Astrocyte of the cerebellum (primary cell): ENCODE measurements around the gene KIFC3.
A peak's percentile ranks its signal among the peaks of the same experiment; 100 is the strongest.

Experiments used
- DNase-seq: peaks from one replicate; pipeline ENCODE4 v3.0.0-alpha.2; 2011; ENCODE audit warnings: low read depth
- H3K4me3 ChIP-seq: 2 replicates; pipeline ENCODE4 v1.5.1; 2011; ENCODE audit warnings: mild to moderate bottlenecking, low read depth, low read length, moderate library complexity
- in situ Hi-C: cut with HindIII; loops from 2 replicates; pipeline ENCODE4 v1.10.0; 2017; ENCODE audit warnings: low sequenced_read_pairs
- TF ChIP-seq, protein P1 (sequence below): IDR thresholded peaks from 2 replicates; pipeline ENCODE4 v1.5.1; 2012; ENCODE audit warnings: low read length, low read depth, moderate library complexity, mild to moderate bottlenecking; ENCODE audit errors: missing control alignments

The KIFC3 gene

DNA sequence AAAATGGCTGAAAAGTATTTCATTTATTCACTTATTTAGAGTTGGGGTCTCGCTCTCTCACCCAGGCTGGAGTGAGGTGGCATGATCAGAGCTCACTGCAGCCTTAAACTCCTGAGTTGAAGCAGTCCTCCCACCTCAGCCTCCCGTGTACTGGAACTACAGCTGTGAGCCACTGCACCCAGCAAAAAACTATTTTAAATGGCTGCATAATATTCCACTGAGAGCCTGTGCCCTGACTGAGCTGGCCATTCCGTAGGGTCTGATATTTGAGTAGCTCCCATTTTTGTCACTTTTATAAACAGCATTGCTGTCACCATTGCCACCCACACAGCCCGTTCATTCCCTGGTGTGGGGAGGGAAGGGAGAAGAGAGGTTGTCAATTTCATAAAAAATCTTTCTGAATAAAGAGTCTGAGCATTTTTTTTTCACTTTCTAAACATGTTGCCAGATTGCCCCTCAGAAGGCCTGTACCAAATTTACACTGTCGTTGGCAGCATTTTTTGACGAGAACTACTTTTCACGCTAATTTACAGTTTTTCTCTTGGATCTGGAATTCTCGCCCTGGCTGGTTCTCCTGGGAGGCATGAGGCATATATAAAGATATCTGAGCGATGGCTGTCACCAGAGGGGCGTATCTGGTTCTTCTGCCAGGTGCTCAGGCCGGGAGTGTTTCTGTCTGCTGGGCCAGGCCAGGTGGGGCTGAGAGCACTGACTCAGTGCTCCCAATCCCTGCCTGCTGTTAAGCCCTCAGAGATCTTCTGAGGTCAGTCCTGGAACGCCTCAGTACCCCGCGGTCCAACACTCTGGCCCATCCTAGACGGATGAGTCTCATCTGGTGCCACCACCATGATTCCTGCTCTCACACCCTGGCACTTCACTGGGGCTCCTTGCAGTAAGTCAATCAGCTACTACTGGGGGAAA is 7.2 kb upstream of the KIFC3 start:
- TF ChIP-seq, protein P1, sequence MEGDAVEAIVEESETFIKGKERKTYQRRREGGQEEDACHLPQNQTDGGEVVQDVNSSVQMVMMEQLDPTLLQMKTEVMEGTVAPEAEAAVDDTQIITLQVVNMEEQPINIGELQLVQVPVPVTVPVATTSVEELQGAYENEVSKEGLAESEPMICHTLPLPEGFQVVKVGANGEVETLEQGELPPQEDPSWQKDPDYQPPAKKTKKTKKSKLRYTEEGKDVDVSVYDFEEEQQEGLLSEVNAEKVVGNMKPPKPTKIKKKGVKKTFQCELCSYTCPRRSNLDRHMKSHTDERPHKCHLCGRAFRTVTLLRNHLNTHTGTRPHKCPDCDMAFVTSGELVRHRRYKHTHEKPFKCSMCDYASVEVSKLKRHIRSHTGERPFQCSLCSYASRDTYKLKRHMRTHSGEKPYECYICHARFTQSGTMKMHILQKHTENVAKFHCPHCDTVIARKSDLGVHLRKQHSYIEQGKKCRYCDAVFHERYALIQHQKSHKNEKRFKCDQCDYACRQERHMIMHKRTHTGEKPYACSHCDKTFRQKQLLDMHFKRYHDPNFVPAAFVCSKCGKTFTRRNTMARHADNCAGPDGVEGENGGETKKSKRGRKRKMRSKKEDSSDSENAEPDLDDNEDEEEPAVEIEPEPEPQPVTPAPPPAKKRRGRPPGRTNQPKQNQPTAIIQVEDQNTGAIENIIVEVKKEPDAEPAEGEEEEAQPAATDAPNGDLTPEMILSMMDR, result no peak
- H3K4me3 ChIP-seq, result no peak overlapping the region
- in situ Hi-C loops, result no loop called here
- no peak for DNase-seq

DNA sequence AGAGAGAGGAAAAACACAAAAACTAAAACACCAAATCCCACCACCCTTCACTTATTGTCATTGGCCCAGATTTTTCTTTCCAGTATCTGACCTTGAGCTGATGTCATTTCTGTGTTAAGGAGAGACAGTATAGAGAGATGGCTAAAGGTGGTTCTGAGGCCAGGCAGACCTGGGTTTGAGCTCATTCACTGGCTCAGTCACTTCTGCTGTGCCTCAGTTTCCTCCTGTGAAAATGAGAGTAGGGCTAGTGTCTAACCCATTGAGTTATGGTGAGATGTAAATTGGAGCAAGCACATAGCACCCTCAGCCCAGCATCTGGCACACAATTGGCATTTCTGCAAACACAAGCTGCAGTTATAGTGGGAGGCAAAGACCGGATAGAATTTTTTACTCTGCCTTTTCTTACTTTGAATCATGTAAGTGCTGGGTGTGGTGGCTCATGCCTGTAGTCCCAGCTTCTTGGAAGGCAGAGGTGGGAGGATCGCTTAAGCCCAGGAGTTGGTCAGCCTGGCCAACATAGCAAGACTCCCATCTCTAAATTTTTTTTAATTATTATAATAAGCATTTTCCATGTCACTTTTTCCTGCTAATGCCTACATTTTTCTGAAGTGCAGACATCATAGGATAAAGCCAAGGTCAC is 6.4 kb upstream of the KIFC3 start:
- in situ Hi-C loops, result no loop called here
- H3K4me3 ChIP-seq, result no peak overlapping the region
- TF ChIP-seq, protein P1, result no peak
- DNase-seq, result no peak

DNA sequence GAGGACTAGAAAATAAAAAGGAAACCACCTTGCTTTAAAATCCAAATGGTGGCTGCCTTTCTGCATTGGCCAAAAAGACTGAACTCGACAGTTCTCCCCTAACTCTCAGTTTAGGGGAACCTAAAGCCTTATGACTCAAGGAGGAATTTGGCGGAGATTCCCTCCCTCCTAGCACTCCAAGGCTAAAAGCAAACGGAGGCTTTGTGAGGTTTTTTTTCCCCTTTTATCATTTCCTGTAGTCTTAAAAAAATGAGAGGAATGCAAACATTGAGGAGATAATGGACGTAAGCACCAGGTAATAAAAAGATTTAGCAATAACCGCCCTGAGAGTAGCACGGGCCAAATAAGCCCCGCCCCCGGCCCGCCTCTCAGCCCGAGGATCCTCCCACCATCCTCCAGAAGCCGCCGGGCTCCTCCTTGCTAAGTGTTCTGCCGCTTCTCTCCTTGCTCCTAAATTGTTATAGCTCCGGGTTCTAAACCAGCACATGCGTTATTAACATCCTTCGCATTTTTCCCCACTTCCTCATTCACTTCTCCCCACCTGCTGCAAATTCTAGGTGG is 5.8 kb upstream of the KIFC3 start:
- TF ChIP-seq, protein P1, result no peak
- in situ Hi-C loops, result no loop called here
- DNase-seq, result peak; percentile 87
- no peak overlapping the region for H3K4me3 ChIP-seq

DNA sequence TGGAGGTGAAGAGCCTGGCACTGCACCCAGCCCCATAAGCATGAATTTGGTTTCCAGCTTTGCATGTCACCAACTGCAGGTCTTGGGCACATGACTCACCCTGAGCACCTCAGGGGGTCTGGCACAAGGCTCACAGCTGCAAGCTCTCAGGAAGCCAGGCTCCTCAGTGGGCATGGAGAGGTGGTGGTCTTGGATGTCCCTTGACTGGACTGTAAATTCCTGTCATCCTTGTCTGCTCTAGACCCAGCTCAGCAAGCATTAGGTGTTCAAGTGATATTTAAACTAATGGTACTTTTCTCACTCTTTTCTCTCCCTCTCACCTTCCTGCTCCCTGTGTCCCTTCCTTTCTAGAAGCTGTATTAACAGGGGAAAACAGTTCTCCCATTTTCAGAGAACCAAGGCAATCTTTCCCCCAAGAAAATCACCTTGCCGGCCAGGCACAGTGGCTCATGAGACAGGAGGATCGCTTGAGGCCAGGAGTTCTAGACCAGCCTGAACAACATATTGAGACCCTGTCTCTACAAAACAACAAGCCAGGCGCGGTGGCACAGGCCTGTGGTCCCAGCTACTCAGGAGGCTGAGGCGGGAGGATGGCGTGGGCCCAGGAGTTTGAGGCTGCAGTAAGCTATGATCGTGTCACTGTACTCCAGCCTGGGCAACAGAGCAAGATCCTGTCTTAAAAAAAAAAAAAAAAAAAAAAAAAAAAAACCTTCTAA is 5.1 kb upstream of the KIFC3 start:
- H3K4me3 ChIP-seq, result no peak overlapping the region
- in situ Hi-C loops, result no loop called here
- TF ChIP-seq, protein P1, result no peak
- DNase-seq, result no peak

DNA sequence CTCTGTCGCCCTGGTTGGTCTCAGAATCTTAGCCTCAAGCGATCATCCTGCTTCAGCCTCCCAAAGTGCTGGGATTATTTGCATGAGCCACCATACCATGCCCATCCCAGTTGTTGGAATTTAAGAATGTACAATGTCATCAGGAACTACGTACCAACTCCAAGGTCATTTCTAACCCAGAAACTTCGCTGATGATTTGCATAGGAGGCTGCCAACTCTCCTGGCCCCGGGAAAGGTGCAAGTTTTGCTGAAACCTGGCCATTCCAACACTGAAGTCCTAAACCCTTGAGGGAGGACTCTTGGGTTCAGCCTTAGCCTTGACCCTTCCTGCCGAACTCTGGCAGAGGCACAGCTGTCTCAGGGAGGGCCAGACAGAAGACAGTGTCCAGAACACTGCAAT is 2.9 kb upstream of the KIFC3 start:
- in situ Hi-C loops, result no loop called here

More for the DNA sequence above, 2.9 kb upstream of the KIFC3 start:
- TF ChIP-seq, protein P1, result no peak
- no peak overlapping the region for H3K4me3 ChIP-seq
- no peak for DNase-seq
